GF-D8 (cell line): Measurements from ENCODE around the gene CRYGS.

Source experiments
- DNase-seq: peaks from one replicate; lab custom pipeline; 2025; lab: John Stamatoyannopoulos, UW

CRYGS gene

GRCh38 chr3:186493525-186494255 lies 50.5 kb downstream of the CRYGS start:
- DNase-seq: no peak

GRCh38 chr3:186492385-186492984 lies 51.7 kb downstream of the CRYGS start:
- DNase-seq: no peak

GRCh38 chr3:186489507-186489906 lies 54.7 kb downstream of the CRYGS start:
- DNase-seq: no peak
